Stimulated activated CD4-positive, alpha-beta T cell treated with anti-CD3 and anti-CD28 coated beads, TNF-alpha, amount 100 ng/mL, for 4 hours (primary cell): ENCODE data around the gene PTPDC1.

Experiments used
- DNase-seq, 3 experiments: peaks; one replicate each; pipeline ENCODE4 v3.0.0-alpha.2; 2020; ENCODE audit warnings: low read depth in 3 of 3

Gene PTPDC1

GRCh38 chr9:94140791-94141790, 56.8 kb downstream of the PTPDC1 start:
- no peak for DNase-seq

GRCh38 chr9:94142353-94142752, 58.1 kb downstream of the PTPDC1 start:
- no peak for DNase-seq

GRCh38 chr9:94144394-94144793, 60.1 kb downstream of the PTPDC1 start:
- no peak for DNase-seq

- no peak for DNase-seq
Observed at GRCh38 chr9:94145640-94146039, 61.4 kb downstream of the PTPDC1 start.

GRCh38 chr9:94147776-94148175, 63.5 kb downstream of the PTPDC1 start:
- no peak for DNase-seq

DNA sequence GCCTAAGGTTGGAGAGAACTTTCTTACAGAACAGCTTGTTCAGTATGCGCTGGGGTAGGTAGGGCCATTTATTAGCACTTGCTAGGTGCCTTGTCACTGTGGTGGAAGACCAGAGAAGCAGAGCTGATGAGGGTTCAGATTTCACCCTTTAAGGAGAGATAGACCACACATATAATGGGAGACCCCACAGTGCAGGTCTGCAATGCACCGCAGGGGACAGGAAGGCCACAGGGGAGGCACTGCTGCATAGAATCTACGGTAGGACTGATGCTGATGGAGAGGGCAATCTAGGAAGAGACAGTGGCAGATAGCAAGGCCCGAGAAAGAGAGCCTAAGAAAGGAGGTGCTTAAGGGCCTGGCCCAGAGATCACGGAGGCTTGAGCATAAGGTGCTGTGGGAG, 64.2 kb downstream of the PTPDC1 start:
- no peak for DNase-seq

- no peak for DNase-seq
Observed at GRCh38 chr9:94149696-94150095, 65.4 kb downstream of the PTPDC1 start.

DNA sequence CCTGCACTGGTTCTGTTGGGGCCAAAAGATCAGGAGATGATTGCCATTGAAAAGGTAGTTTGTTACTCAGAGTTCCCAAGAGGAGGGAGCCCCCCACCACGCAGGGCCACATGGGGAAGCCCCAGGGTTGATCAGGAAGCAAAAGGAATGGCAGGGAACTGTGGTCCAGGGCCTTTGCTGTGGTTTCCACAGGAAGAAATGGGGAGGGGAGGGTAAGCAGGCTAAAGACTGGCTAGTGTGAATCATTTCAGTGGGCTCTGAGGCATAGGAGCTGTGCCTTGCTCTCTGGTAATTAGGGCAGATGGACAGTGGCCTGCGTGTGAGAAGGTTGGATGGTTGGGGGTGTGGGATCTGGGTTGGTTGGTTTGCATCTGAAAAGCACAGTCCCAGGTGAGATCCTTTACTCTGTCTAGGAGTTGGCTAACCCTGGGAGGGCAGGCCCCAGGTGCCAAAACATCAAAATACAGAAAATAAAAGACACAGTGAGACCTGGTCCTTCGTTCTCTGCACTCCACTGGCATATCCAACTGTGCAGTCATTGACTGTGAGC, 66.1 kb downstream of the PTPDC1 start:
- no peak for DNase-seq

DNA sequence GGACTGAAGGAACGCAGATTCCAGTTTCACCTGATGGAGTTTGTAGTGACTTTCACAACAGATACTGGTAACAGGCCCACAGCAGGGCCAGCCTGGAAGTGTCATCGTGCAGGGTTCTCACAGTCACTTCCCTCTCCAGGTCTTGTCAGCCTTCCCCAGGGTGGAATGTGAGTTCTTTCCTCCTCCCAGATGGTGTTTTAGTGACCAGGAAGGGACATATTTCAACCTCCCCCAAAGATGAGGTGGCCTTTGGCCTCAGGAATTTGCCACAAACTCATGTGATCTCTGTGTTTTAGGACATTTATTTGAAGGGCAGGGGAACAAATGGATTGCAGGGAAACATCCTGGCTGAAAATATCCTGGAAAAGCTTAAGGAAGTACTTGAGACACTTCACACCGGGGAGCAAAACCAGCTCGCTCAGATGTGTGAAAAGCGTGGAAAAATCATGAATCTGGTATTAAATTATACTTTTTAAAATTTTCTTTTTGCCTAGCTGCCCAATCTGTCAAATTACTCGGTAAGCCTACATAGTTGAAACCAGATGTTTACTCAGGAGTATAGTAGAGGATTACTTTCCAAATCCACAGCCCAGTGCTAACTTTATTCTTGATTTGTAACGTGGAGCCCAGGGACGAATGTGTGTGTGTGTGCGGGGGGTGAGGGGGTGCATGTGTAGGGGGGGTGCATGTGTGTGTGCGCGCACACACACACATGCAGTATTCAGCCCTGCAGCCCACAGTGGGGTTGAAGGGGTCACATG, 66.8 kb downstream of the PTPDC1 start:
- DNase-seq: no peak

GRCh38 chr9:94153905-94154304, 69.6 kb downstream of the PTPDC1 start:
- no peak for DNase-seq

DNA sequence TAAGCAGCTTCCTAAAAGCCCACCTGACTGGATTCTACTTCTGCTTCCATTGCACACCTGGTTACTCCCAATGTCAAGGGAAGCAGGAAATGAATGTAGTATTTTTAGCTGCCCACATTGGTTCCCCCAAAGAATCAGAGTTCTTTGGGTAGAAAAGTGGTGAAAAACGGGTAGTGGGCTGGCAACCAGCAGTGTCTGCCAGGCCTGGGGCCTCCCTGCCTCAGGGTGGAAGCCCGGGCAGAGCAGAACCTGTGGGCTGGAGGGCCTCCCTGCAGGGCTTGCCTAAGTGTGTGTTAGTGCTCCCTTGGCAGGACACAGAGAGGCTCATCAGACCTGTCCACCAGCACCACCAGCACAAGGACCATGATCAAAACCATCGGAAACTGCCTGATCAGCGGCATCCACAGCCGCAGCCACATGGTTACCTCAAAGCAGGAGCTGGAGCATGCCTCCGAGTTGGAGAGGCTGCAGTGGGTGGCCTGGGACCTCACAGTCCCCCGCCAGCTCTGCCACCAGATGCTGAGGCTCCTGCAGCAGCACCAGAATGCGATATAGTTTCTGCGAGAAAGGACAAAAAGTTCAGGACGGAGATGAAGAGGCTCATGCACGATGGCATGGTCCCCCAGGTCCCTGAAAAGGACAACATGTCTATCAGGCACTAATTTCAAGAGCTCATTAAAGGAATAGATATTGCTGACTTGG, 72.2 kb downstream of the PTPDC1 start:
- no peak for DNase-seq

- no peak for DNase-seq
Observed at GRCh38 chr9:94157050-94157801, 73.0 kb downstream of the PTPDC1 start.
